Measurements from ENCODE around the gene KIAA1614.

The KIAA1614 gene

DNA sequence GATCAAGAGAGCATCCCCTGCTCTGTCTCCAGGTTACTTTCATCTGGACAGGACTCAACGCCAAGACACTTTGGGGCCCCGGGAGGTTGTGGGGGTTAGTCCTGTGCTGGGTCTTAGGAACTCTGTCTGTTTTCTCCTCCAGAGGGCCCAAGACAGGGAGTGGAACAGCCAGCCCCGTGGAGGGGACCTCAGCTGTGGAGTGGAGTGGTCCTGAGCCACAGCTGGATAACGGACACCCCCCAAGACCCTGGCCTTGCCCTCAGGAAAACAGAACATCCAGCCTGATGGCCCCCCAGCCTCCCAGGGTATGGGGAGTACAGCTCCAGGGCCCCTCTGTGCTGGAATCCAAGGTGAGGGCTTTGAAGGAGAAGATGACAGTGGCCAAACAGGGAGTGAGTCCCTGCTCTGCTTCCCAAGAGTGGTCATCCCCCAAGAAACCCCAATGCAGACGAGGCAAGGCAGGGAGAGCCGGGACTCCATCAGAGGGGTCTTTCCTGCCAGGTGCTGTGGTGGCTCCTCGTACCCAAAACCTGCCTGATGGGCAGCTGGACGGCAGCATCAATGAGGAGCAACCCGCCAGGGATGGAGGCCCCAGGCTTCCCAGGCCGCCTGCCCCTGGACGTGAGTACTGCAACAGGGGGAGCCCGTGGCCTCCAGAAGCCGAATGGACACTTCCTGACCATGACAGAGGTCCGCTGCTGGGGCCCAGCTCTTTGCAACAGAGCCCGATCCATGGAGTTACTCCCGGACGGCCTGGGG is 3.5 kb downstream of the KIAA1614 start:
- H3K4me3 ChIP-seq (ENCODE audit: low read length) = no peak overlapping the region
- no peak for TF ChIP-seq ZNF274 (IDR thresholded peaks at IDR 0.05; ENCODE audit: low read depth, low read length)

DNA sequence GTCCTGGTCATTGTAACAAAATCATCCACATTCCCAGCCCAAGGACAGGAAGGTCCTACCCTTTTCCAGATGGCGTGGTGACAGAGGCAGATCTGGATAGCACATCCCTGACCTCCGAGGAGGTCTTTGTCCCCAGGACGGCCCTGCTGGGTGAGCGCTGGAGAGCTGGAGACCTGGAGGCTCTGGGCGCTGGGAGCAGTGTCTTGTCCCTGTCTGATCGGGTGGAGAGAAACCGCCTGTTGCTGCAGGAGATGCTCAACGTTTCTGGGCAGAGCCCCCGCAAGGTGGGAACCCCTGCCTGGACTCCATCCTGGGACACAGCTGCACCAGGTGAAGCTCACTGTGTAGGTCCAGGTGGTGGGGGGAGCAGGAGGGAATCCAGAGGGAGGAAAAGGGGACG is 4.1 kb downstream of the KIAA1614 start:
- H3K4me3 ChIP-seq (ENCODE audit: low read length) = no peak overlapping the region
- no peak for TF ChIP-seq ZNF274 (IDR thresholded peaks at IDR 0.05; ENCODE audit: low read depth, low read length)

DNA sequence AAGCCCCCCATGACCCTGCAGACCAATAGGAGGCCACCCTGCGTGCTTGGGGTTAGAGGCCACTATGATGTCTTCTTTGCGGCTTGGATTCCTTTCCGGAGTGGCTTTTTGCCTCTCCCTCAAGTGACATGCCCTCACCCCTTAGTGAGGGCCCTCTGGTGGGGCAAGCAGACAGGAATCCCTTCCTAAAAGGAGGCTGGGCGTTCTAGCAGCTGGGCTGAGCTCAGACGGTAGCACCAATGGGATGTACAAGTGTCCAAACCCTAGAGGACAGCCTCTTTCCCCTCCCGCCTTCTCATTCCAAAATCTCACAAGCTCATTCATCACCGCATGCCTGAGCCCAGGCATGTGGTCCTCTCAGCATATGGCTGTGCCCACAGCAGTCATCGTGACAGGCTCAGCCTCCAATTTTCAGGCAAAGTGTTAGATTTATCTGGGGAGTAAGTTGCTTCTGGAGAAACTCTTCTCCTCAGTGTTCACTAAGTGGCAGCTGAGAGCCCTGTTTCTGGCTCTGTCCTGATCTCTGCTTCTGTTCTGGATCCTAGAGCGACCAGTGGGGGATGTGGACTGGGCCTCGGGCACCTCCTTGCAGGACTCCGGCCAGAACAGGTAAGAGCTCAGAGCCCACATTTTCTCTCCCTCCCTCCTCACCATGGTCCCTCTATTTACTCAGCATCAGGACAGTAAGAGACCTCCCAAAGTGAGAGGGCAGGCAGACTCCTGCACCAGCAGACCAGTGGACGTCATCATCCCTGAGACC is 4.8 kb downstream of the KIAA1614 start:
- no peak overlapping the region for H3K4me3 ChIP-seq (ENCODE audit: low read length)
- no peak for TF ChIP-seq ZNF274 (IDR thresholded peaks at IDR 0.05; ENCODE audit: low read depth, low read length)

DNA sequence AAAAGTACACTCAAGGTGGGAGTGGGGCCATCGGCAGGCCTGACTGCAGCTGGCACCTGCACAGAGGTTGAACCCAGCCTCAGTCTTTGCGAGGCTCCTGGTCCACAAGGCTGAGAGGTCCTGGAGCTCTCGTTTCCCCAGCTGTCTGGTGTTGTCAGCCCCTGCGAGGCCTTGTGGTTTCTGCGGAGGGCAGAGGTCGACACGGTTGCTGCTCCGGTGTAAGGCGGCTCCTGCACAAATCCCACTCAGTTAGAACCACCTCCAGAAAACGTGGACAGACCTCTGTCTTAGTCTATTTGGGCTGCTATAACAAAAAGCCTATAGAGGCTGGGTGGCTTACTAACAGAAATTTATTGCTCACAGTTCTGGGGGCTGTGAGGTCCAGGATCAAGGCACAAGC is 5.8 kb downstream of the KIAA1614 start:
- H3K4me3 ChIP-seq (ENCODE audit: low read length) = no peak overlapping the region
- TF ChIP-seq ZNF274 (IDR thresholded peaks at IDR 0.05; ENCODE audit: low read depth, low read length) = no peak

DNA sequence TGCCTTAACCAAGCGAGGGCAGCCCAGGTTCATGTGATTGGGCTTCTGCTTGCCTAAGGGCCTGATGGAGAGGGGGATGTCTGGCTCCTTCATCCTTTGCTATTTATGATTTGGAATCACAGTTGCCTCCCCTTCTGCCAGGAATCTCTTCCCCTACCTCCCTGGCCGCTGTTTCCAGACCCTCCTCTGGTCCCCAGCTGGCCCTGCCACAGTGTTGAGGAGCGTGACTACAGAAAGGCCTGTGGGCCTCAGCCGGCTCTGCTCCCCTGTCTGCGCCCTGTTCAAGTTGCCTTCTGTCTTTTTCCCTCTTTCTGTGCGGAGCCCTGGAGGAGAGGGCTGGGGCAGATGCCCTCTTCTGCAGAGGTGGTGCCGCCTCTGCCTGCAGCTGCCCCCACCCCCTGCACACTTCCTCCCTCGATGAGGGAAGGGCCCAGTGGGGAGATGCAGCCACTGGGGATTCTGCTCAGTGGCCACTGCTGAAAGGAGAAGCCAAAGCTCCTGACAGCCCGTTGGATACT is 6.5 kb downstream of the KIAA1614 start:
- H3K4me3 ChIP-seq (ENCODE audit: low read length) = no peak overlapping the region
- TF ChIP-seq ZNF274 (IDR thresholded peaks at IDR 0.05; ENCODE audit: low read depth, low read length) = no peak

DNA sequence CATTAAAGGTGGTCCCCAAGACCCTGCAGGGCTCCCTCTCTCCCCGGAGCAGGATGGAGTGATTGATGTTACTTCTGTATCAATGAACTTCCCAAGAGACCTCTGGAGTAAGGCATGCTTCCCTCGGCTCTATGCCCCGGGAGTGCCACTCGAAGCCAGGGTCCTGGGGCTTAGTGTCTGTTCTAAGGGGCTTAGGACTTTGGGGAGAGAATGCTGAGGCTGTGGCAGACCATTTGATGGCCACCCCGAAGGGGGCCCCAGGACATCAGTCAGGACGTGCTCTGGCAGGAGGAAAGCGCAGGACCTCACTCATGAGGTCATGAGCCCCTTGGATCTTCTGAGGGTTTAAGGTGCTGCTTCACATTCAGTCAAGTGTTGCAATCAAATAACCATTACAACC is 7.5 kb downstream of the KIAA1614 start:
- TF ChIP-seq ZNF274 (IDR thresholded peaks at IDR 0.05; ENCODE audit: low read depth, low read length) = no peak
- no peak overlapping the region for H3K4me3 ChIP-seq (ENCODE audit: low read length)

DNA sequence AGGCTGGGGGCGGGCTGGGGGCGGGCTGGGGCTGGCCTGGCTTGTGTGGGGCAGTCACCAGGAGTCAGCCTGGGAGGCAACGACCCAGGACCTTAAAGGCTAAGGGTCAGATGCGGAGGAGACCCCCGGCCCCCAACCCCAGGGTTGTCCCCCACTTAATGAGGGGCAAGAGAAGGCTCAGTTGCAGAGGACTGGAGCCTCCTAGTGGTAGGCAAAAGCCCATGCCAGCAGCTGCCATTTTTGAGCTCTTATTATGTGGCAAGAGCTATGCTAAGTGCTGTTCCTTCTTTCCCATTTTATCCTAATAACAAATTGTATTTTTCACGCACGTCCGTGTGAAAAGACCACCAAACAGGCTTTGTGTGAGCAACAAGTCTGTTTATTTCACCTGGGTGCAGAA is 8.0 kb downstream of the KIAA1614 start:
- H3K4me3 ChIP-seq (ENCODE audit: low read length) = no peak overlapping the region
- no peak for TF ChIP-seq ZNF274 (IDR thresholded peaks at IDR 0.05; ENCODE audit: low read depth, low read length)

DNA sequence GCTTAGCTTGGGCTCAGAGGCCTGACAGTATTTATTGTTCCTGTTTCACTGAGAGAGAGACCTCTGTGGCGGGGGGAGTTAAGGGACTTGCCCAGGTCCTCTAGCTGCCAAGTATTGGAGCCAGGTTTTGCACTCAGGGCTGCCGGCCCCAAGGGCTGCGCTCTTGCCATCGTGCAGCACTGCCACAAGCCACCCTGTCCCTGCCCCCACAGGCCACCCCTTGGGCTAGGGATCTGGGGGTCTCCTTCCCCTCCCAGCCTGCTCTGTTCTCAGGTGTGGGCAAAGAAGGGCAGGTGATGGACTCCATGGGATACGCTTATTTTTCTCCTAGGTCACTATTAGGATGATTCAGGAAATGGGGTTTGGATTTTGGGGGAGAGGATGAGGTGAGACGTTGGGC is 8.7 kb downstream of the KIAA1614 start:
- no peak overlapping the region for H3K4me3 ChIP-seq (ENCODE audit: low read length)
- TF ChIP-seq ZNF274 (IDR thresholded peaks at IDR 0.05; ENCODE audit: low read depth, low read length) = no peak

DNA sequence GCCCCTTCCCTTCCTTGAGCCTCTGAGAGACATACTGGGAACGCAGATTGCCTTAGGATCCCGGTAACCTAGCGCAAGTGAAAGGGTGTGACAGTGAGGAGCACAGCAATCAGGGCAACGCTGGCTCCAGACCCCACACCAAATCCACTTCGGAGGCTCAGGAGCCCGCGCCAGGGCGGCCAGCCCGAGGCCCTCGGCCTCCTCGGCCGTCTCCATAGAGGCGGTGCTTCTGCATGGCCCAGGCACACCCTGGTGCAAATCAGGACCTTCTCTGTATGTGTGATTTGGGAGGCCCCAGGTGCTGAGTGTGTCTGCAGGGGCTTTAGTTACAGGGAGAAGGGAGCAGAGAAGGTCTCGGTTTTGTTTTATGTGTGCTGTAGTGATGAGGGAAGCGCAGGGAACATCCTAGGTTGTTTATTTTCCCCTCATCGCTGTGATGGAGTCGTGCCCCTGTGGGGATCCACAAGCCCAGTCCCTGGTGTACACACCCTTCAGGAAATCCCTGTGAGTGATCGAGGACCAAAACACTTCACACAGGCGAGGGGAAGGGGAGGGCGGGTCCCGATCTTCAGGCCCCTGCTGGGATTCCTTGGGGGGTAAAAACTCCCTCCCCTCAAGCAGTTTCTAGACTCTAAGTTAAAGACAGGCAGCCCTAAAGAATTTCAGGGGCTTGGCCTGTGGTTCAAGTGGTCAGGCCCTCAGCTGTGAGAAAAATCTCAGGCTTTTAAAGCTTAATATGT is 9.4 kb downstream of the KIAA1614 start:
- TF ChIP-seq ZNF274 (IDR thresholded peaks at IDR 0.05; ENCODE audit: low read depth, low read length) = no peak
- H3K4me3 ChIP-seq (ENCODE audit: low read length) = no peak overlapping the region

DNA sequence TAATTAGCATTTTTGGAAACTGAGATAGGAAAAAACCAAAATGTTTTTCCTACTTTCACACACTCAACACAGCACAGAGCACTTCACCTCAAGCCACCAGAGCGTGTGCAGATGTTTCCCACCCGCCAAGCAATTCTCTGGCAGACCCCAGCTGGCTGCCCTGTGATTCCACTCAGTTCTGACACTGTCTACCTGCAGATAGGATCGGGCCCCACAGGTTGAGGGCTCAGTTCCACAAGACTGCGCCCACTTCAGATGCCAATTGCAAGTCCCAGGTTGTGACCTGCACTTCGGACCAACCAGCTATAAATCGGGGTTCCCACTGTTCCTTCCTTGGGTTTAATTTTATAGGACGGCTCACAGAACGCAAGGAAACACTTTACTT is 9.9 kb downstream of the KIAA1614 start:
- TF ChIP-seq ZNF274 (IDR thresholded peaks at IDR 0.05; ENCODE audit: low read depth, low read length) = no peak
- no peak overlapping the region for H3K4me3 ChIP-seq (ENCODE audit: low read length)

DNA sequence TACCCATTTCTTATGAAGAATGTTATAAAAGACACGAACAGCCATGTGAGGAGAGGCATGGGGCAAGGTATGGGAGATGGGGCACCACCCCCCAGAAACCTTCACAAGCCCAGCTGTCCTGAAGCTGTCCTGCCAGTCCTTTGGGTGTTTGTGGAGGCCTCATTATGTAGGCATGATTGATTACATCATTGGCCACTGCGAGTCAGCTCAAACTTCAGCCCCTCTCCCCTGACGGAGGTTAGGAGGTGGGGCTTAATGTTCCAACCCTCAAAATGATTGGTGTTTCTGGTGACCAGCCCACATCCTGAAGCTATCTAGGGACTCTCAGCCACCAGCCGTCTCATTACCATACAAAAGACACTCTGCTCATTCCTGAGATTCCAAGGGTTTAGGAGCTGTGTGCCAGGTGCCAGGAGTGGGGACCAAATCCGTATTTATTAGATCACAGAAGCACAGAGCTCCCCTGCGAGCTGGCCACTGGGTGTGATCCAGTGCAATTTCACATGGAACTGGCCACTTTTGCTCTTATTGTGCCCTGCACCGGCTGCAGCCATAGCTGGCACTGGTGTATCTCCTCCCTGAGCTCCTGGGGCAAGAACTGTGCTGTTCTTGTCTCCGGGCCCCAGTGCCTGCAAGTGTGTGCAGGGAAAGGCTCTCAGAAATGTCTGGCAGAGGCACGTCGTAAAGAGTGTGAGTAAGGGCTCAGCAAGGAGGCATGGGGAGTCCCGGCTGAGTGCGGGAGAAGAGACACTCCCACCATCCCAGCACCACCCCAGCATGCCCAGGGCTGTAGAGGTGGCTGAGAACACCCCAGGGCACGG is 10.5 kb downstream of the KIAA1614 start:
- no peak overlapping the region for H3K4me3 ChIP-seq (ENCODE audit: low read length)
- TF ChIP-seq ZNF274 (IDR thresholded peaks at IDR 0.05; ENCODE audit: low read depth, low read length) = no peak

DNA sequence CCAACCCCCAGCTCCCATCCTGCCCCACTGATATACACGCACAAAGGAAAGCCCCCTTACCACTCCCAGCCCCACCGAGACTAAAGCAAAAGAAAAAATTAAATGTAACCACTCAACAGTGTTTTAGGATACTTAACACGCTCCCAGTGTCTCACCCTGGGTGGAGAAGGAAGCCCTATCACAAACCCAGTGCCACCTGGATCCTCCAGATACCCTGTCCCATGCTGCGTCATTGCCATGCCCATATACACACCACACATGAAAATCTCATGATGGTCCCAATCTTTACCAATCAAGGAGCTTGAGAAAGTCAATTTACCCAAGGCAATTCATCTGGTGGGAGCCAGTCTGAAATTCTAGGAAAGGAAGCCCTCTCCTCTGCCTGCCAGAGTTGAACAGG is 11.2 kb downstream of the KIAA1614 start:
- no peak for TF ChIP-seq ZNF274 (IDR thresholded peaks at IDR 0.05; ENCODE audit: low read depth, low read length)
- no peak overlapping the region for H3K4me3 ChIP-seq (ENCODE audit: low read length)

DNA sequence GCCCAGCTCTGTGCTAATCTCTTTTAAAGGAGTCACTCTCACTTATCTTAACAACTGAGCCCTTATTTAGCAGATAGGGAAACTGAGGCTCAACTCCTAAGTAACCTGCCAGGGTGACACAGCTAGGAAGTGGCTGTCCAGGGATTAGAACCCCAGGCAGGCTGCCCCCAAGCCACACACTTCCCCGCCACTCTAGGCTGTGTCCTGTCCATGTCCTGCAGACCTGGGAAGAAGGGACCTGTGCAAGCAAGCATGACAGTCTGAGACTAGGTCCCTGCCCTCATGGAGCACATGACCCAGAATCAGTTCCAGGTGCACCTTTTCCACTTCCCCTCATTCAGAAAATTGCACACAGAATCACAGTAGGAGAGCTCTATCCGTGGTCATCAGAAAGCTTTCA is 12.2 kb downstream of the KIAA1614 start:
- no peak overlapping the region for H3K4me3 ChIP-seq (ENCODE audit: low read length)
- no peak for TF ChIP-seq ZNF274 (IDR thresholded peaks at IDR 0.05; ENCODE audit: low read depth, low read length)

Data from GM08714 (cell line).